Osteoblast (primary cell): ENCODE data around the gene SORCS2. TPM values are rescaled to one million over a fixed set of nuclear protein-coding genes. Genes with fewer than 3 reads are reported as not detected.

ENCODE experiments used
- DNase-seq: peaks from one replicate; pipeline ENCODE4 v3.0.0; 2011; ENCODE audit warnings: low spot score, mixed read lengths; ENCODE audit not compliant: insufficient read length; ENCODE audit errors: missing footprints
- H2AFZ ChIP-seq: 2 replicates; pipeline ENCODE4 v1.6.0; 2011; ENCODE audit warnings: mild to moderate bottlenecking, low read length
- H3K27ac ChIP-seq: 2 replicates; pipeline ENCODE4 v1.5.1; 2011; ENCODE audit warnings: mild to moderate bottlenecking, low read depth, low read length, moderate library complexity
- H3K27me3 ChIP-seq: 2 replicates; pipeline ENCODE4 v1.6.0; 2012; ENCODE audit warnings: mild to moderate bottlenecking, control low read depth, inconsistent platforms, low read length, moderate library complexity; ENCODE audit not compliant: insufficient read depth
- H3K36me3 ChIP-seq: 2 replicates; pipeline ENCODE4 v1.5.1; 2011; ENCODE audit warnings: mild to moderate bottlenecking, low read length, control low read depth, moderate library complexity; ENCODE audit not compliant: insufficient read depth
- H3K4me1 ChIP-seq: 2 replicates; pipeline ENCODE4 v1.5.1; 2011; ENCODE audit warnings: mild to moderate bottlenecking, low read length, control low read depth, moderate library complexity; ENCODE audit not compliant: insufficient read depth
- H3K4me2 ChIP-seq: 2 replicates; pipeline ENCODE4 v1.6.0; 2011; ENCODE audit warnings: mild to moderate bottlenecking, low read length; ENCODE audit not compliant: insufficient read depth
- H3K4me3 ChIP-seq: fragments of 200-600 bp; sonication (generic); 3 replicates; pipeline ENCODE4 v1.5.1; 2012; ENCODE audit warnings: mild to moderate bottlenecking, low read length, inconsistent platforms; ENCODE audit not compliant: insufficient read depth
- H3K79me2 ChIP-seq: 2 replicates; pipeline ENCODE4 v1.6.0; 2012; ENCODE audit warnings: mild to moderate bottlenecking, low read length, control low read depth, inconsistent platforms; ENCODE audit not compliant: insufficient read depth
- H3K9me3 ChIP-seq: 2 replicates; pipeline ENCODE4 v1.5.1; 2011; ENCODE audit warnings: low read depth, low read length, control low read depth
- H4K20me1 ChIP-seq: 2 replicates; pipeline ENCODE4 v1.6.0; 2012; ENCODE audit warnings: mild to moderate bottlenecking, low read length, control low read depth; ENCODE audit not compliant: insufficient read depth
- CTCF ChIP-seq: IDR thresholded peaks from 2 replicates; pipeline ENCODE4 v1.5.1; 2011; ENCODE audit warnings: mild to moderate bottlenecking, low read depth, low read length, moderate library complexity; ENCODE audit errors: extremely low read depth
- total RNA-seq: library from RNA; depleted of rRNA; stranded (reverse); fragments of >200 nt; gene quantifications from 2 replicates; pipeline ENCODE4 v1.2.3, GENCODE V29; 2012

SORCS2 gene
- total RNA-seq, 1 donor = 9.0 TPM

DNA sequence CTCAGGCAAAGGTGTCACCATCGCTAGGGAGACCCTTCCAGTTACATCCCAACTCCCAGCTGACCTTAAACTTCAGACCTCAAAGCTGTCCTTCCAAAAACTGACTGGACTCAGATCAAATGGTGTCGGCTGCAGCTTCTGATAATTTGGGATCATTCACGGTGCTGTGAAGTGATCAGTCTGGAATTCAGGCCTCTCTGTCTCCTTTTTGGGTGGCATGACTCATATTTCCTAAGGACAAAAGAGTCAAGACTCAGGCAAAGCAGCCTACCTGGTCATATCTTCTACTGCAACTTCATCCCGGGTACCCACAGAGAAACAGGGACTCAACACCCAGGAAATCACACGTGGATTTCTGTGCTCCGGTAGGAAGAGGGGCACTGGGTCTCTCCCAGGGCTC is 87.6 kb downstream of the SORCS2 start:
- Histone ChIP-seq H3K79me2 (no peaks in the 10 kb centered on the region), H3K4me2 (no peak overlapping the region), H3K27ac (no peak overlapping the region), H3K4me3 (no peak overlapping the region), H3K4me1 (no peaks in the 10 kb centered on the region), H3K36me3 (no peaks in the 10 kb centered on the region), H4K20me1 (no peaks in the 10 kb centered on the region), H2AFZ (no peak overlapping the region), H3K27me3 (no peaks in the 10 kb centered on the region), H3K9me3 (no peaks in the 10 kb centered on the region)
- no peak for DNase-seq
- no peak for TF ChIP-seq CTCF

DNA sequence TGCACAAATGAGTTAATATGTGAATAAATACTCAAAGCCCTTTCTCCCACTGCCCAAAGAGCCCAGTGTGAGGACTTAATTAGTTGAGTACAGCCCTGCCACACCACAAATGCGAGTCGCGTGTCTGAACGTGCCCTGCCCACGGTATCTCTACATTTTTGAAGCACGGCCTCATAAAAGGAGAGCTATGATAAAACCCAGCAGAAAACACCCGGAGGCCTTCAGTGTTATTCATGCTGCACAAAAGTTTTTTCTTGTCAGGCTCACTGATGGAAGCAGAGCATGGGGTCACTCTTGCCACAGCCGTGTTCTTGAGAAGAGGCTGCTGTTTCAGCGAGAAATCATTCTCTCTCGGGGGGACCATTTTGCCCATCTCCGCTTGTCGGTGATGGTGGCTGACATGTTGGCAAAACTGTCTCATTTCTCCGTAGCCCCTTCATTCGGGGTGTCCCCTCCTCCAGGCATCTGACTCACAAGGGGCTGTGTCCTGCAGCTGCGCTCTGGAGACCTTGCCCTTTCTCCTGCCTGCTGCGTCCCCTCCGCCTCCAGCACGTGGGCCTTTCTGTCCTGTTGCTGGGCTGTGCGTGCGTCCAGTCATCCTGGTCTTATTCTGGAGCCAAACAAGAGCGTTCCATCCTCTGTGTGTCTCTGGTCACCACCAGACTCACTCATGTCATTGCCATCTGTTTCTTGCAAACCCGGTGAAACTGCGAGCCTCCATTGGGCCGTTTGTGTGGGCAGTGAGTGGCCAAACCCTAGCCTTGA is 88.8 kb downstream of the SORCS2 start:
- Histone ChIP-seq H3K9me3 (no peaks in the 10 kb centered on the region), H3K27me3 (no peaks in the 10 kb centered on the region), H2AFZ (no peak overlapping the region), H3K27ac (no peak overlapping the region), H4K20me1 (no peaks in the 10 kb centered on the region), H3K36me3 (no peaks in the 10 kb centered on the region), H3K79me2 (no peaks in the 10 kb centered on the region), H3K4me2 (no peak overlapping the region), H3K4me3 (no peak overlapping the region), H3K4me1 (no peaks in the 10 kb centered on the region)
- TF ChIP-seq CTCF = no peak
- DNase-seq = no peak

DNA sequence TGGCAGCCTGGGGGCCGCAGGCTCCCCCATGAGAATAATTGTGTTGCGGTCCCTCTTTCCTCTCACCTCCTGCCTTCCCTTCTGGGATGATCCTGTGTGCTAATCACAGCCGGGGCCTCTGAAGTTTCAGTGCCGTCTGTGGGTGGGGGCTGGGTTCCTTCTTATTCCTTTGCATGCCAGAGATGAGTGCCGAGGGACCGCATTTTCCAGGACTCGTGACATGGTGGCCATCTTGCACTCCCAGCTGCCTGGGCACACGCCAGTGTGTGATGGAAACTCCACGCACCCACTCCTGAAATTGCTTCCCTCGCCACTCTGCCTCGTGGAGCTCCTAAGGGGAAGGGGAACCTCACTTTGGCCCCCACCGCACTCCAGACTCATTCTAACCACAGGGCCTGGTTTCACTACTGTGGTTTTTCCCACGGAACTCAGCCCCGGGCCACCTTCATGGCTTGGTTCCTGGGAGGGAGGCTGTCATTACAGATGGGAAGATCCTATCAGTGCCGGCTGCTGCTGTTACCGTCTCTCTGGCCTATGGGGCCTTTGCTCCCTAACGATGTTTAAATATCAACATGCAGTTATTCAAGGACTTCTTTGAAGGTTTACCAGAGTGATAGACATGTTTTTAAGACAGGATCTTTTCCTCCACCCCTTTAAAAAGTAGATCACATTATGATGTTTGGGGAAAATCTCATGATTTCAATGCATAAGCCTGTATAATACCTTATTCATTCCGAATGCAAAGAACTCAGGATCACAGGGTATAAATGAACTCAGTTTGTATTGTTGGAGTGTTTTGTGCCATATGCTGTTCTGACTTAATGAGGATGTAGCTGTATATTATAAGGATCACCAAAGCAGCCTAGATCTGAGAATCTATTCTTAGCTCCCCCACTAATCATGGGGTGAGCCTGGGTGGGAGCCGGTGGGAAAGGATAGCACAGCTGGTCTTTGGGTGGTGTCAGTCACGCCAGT is 89.6 kb downstream of the SORCS2 start:
- Histone ChIP-seq H3K9me3 (no peaks in the 10 kb centered on the region), H3K4me2 (no peak overlapping the region), H3K4me3 (no peak overlapping the region), H3K27ac (no peak overlapping the region), H3K4me1 (no peaks in the 10 kb centered on the region), H2AFZ (no peak overlapping the region), H3K27me3 (peaks cover 9% of the 10 kb centered on the region), H3K36me3 (no peaks in the 10 kb centered on the region), H3K79me2 (no peaks in the 10 kb centered on the region), H4K20me1 (no peaks in the 10 kb centered on the region)
- no peak for TF ChIP-seq CTCF
- no peak for DNase-seq
